Measurements from ENCODE around the gene C20orf144.
"Not testable (repeated sequence)": the region's sequence is repeated elsewhere in the genome, so short reads cannot be mapped to it uniquely, and the experiment has no call there.

C20orf144 gene

GRCh38 chr20:33662172-33662571 is at the start of gene C20orf144:
Gene C20orf144 (plus strand): TSS chr20:33662327. CDS start chr20:33662346, 19 bp downstream.
- no peak for FAIRE-seq

GRCh38 chr20:33621717-33622400 is 40.3 kb upstream of the C20orf144 start:
- no peak for FAIRE-seq

- no peak for FAIRE-seq
Measured at GRCh38 chr20:33622705-33623365, 39.3 kb upstream of the C20orf144 start.

GRCh38 chr20:33624399-33624798 is 37.7 kb upstream of the C20orf144 start:
- no peak for FAIRE-seq

- no peak for FAIRE-seq
Measured at GRCh38 chr20:33626190-33626589, 35.9 kb upstream of the C20orf144 start.

GRCh38 chr20:33627577-33628216 is 34.4 kb upstream of the C20orf144 start:
- no peak for FAIRE-seq

- no peak for FAIRE-seq
Measured at GRCh38 chr20:33629533-33629932, 32.6 kb upstream of the C20orf144 start.

GRCh38 chr20:33629979-33630378 is 32.1 kb upstream of the C20orf144 start:
- FAIRE-seq: no peak

GRCh38 chr20:33630507-33630906 is 31.6 kb upstream of the C20orf144 start:
- no peak for FAIRE-seq

GRCh38 chr20:33631910-33632309 is 30.2 kb upstream of the C20orf144 start:
- FAIRE-seq: not testable (repeated sequence)

GRCh38 chr20:33635341-33635740 is 26.8 kb upstream of the C20orf144 start:
- FAIRE-seq: no peak

GRCh38 chr20:33636776-33637175 is 25.4 kb upstream of the C20orf144 start:
- no peak for FAIRE-seq

- FAIRE-seq: no peak
Measured at GRCh38 chr20:33640287-33640686, 21.8 kb upstream of the C20orf144 start.

GRCh38 chr20:33644313-33645071 is 17.6 kb upstream of the C20orf144 start:
- FAIRE-seq: no peak

- FAIRE-seq: no peak
Measured at GRCh38 chr20:33645072-33645358, 17.1 kb upstream of the C20orf144 start.

- FAIRE-seq: no peak
Measured at GRCh38 chr20:33645396-33645795, 16.7 kb upstream of the C20orf144 start.

- no peak for FAIRE-seq
Measured at GRCh38 chr20:33646191-33646590, 15.9 kb upstream of the C20orf144 start.

- FAIRE-seq: not testable (repeated sequence)
Measured at GRCh38 chr20:33646959-33647602, 15.0 kb upstream of the C20orf144 start.

- FAIRE-seq: no peak
Measured at GRCh38 chr20:33647603-33648395, 14.3 kb upstream of the C20orf144 start.

GRCh38 chr20:33648396-33649004 is 13.6 kb upstream of the C20orf144 start:
- FAIRE-seq: no peak

GRCh38 chr20:33649201-33649681 is 12.9 kb upstream of the C20orf144 start:
- no peak for FAIRE-seq

Data from TTC549 (cell line).